Activated gamma-delta T cell treated with Interleukin-2 at 50 U/mL for 16 hours (primary cell): ENCODE results near the gene MAGI3.
"Not testable (repeated sequence)": the region's sequence is repeated elsewhere in the genome, so short reads cannot be mapped to it uniquely, and the experiment has no call there.

Experiments
- DNase-seq: peaks from one replicate; pipeline ENCODE4 v3.0.0-alpha.2; 2020

MAGI3 gene

GRCh38 chr1:113665071-113665470 lies 274.8 kb downstream of the MAGI3 start:
- no peak for DNase-seq

DNA sequence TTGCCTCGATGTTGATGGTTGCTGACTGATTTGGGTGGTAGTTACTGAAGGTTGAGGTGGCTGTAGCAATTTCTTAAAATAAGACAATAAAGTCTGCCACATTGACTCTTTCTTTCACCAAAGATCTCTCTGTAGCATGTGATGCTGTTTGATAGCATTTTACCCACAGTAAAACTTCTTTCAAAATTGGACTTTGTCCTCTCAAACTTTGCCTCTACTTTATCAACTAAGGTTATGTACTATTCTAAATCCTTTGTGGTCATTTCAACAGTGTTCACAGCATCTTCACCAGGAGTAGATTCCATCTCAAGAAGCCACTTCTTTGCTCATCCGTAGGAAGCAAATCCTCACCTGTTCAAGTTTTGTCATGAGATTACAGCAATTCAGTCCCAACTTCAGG lies 275.8 kb downstream of the MAGI3 start:
- DNase-seq = no peak

DNA sequence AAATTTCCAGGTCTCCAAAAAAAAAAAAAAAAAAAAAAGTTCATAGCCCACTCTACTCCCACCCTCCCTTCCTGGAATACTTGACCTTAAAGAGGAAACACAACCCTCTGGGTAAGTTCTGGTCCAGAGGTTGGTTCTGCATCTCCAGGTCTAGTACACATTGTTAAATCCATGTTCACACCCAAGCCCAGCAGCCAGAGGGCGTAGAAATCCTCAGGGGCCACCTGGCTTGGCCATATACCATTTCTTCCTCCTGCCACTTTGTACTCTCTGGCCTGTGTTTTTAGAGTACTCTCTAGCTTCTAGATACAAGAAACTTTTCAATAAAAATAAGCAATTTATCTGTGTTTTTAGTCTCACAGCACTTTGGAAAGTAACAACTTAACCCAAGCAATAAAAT lies 279.7 kb downstream of the MAGI3 start:
- DNase-seq = no peak

GRCh38 chr1:113670650-113671049 lies 280.3 kb downstream of the MAGI3 start:
- DNase-seq = no peak

GRCh38 chr1:113672491-113672890 lies 282.2 kb downstream of the MAGI3 start:
- DNase-seq = no peak

GRCh38 chr1:113674591-113674990 lies 284.3 kb downstream of the MAGI3 start:
- DNase-seq = no peak

DNA sequence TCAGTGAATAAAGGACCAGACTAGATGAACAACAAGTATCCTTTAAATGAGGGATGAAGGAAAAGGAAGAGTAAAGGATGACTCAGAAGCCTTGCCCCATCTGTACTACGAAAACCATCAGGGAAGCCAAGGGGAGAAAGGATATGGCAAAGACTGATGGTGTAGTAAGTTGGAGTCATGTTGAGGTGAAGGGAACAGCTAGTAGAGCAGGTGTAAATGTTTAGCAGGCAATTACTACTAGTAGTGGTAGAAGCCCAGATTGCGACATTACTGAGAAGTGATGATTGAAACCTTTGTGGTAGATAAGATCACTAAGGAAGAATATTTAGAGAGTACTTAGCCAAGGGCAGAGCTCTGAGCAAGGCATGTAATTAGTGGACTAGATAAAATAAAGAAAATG lies 285.0 kb downstream of the MAGI3 start:
- no peak for DNase-seq

GRCh38 chr1:113676524-113676923 lies 286.2 kb downstream of the MAGI3 start:
- DNase-seq = no peak

DNA sequence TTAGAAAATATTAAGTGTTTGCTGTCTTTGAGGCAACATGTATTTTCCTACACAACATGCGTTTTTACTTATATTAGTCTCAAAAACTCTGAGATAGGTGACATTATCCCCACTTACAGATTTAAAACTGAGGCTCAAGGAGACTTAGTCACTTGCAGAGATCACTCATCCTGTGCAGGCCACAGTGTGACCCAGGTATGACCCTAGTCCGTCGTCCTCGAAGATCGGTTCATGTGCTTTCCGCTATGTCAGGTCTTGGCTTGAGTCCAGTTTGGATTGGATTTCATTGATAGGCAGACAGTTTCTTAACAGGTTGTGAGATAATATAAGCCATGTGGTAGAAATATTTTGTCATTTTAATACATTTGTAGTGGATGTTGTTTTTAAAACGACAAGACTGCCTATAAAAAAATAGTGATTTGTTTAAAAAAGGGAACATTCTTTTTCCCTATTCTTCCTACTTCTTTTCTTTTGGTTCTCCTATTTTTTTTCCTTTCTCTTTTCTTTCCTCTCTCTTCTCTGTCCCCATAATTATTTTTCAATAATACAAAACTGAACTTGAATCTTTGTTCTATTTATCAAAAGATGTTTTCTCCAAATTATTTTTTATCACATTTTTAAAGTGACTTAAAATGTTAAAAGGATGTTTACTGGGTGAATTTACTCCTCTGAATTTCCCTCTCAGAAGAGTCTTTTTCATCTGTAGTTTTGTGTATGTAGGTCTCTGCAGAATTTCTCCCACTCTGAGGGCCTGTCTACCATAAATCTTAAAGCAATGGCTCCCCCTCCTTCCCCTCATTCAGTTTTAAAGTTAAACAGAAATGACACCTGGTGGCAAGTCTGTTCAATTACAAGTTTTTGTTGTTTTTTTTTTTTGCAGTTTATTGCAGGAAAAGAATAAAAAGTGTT lies 287.2 kb downstream of the MAGI3 start:
- no peak for DNase-seq

DNA sequence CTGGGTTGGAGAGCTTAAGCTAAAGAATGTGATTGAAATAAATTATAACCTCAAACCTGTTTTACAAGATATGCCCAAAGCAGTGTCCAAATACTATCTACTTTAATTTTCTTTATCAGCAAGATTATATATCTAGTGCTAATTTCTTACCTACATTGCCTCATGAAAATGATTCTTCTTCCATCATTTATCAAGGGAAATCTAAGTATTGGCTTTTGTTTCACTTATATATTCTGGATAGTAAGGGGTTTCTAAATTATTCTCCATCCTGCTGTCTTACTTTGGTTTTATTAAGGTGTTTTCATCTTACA lies 287.8 kb downstream of the MAGI3 start:
- DNase-seq = no peak

- no peak for DNase-seq
These were observed 291.5 kb downstream of the MAGI3 start for GRCh38 chr1:113681596-113682337.

GRCh38 chr1:113683384-113684152 lies 293.3 kb downstream of the MAGI3 start:
- no peak for DNase-seq

GRCh38 chr1:113684153-113684541 lies 293.8 kb downstream of the MAGI3 start:
- no peak for DNase-seq

DNA sequence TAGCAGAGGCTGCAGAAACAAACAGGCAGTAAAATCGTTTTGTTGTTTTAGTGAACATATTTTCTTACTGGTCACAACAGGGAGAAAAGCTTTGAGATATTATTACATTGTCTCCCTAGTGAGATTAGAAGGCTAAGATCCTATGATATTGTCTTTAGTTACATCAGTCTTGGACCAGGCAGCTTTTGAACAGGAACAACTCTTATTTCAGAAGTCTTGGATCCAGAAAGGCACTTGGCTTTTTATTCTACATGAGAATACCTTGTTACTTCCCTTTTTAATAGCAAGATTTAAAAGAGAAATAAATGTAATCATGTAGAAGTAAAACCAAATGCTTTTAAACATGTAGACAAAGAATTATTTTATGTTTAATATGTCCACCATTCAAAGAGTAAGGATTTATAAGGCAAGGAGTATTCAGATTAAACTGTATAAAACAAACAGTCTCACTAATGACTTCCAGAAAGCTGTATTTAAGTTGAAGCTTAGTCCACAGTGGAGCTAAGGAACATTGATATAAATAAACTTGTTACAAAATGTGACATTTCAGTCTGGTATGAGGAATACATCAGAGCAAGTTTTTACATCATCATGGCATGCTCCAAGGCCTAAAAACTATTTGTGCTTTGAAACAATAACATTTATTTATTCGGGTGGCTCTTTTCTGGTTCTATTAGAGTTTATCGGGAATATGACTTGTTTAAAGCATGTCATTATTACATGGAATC lies 296.7 kb downstream of the MAGI3 start:
- no peak for DNase-seq

GRCh38 chr1:113691184-113691583 lies 300.9 kb downstream of the MAGI3 start:
- DNase-seq = no peak

DNA sequence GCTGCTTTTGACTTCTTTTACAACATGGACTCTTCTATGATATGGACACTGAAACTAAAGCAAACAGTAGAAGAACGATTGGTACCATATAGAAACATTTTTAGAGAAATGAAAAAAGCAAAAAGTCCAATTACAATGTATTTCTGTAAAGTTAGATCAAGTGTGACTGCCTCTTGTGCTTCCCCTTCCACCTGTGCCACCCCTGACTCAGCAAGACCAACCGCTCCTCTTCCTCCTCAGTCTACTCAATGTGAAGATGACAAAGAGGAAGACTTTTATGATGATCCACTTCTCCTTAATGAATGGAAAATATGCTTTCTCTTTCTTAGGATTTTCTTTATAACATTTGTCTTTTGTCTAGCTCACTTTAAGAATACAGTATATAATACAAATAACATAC lies 302.0 kb downstream of the MAGI3 start:
- DNase-seq = no peak

DNA sequence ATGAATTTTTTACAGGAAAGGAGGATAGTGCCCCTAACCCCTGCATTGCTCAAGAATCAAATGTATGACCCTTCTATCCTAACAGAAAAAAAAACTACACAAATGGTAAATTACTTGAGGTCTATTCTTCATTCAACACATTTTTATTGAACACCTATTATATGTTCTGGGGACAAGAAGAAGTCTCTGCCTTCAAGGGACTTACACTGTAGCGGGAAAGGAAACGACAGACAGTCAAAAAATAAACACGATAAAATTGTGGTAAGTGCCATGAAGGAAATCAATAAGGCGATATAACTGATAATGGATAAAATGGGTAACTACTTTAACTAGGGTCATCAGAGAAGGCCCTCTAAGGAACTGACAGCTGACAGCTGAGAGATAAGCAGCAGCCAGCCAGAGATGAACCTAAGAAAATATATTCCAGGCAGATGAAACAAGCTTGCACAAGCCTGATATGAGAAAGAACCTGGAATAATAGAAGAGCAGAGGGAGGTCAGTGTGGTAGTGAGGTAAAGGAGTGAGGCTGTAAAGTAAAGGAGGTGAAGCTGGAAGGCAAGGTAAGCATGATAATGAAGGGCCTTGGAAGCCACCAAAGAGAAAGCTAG lies 302.6 kb downstream of the MAGI3 start:
- no peak for DNase-seq

GRCh38 chr1:113694910-113695309 lies 304.6 kb downstream of the MAGI3 start:
- no peak for DNase-seq

DNA sequence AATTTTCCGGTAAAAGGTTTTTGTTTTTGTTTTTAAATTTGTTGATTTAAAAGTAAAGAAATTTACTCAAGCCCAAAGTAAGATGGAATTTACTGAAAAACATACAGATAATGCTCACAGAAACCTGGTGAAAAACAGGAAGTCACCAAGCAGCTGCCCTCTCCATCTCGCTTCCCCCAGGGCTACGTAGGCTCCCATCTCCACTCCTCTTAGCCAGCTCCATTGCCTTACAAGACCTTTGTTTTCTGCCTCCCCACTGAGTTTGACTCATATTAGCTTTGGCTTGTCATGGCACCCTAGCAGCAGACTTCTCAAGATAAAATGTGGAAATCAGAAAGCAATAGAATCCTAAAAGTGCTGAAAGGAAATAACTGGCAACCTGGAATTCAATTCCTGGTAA lies 311.1 kb downstream of the MAGI3 start:
- DNase-seq = no peak

- DNase-seq = no peak
These were observed 324.4 kb downstream of the MAGI3 start for GRCh38 chr1:113714606-113715269.

DNA sequence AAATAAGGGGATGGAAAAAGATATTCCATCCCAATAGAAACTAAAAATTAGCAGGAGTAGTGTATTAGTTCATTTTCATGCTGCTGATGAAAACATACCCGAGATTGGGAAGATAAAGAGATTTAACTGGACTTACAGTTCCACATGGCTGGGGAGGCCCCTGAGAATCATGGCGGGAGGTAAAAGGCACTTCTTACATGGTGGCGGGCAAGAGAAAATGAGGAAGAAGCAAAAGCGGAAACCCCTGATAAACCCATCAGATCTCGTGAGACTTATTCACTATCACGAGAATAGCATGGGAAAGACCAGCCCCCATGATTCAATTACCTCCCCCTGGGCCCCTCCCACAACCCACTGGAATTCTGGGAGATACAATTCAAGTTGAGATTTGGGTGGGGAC lies 327.2 kb downstream of the MAGI3 start:
- not testable (repeated sequence) for DNase-seq

- DNase-seq = not testable (repeated sequence)
These were observed 328.3 kb downstream of the MAGI3 start for GRCh38 chr1:113718621-113719020.
